Central memory CD8-positive, alpha-beta T cell (primary cell): Measurements from ENCODE around the gene CC2D2A.
"Not testable (repeated sequence)": the region's sequence is repeated elsewhere in the genome, so short reads cannot be mapped to it uniquely, and the experiment has no call there.

Experiments
- ATAC-seq: fragments of 150-1000 bp; cut with Tn5 transposase; replicated peaks from 2 replicates; pipeline ENCODE4 v1.10.0; 2022; ENCODE audit warnings: mild to moderate bottlenecking, moderate FRiP score, moderate number of reproducible peaks; ENCODE audit not compliant: poor library complexity, severe bottlenecking; ENCODE audit errors: extremely low read depth
- DNase-seq, 2 donors: peaks; one replicate each; pipeline ENCODE4 v3.0.0; 2021; ENCODE audit warnings: low spot score in 2 of 2
- H3K27ac Mint-ChIP-seq: one replicate; pipeline ENCODE4 v1.8.0; 2022; ENCODE audit warnings: low read depth, mild to moderate bottlenecking, moderate library complexity, mixed read lengths
- H3K27me3 Mint-ChIP-seq: one replicate; pipeline ENCODE4 v1.8.0; 2022; ENCODE audit warnings: mixed read lengths
- H3K36me3 Mint-ChIP-seq: one replicate; pipeline ENCODE4 v1.8.0; 2022; ENCODE audit warnings: mild to moderate bottlenecking, moderate library complexity, mixed read lengths; ENCODE audit not compliant: insufficient read depth
- H3K4me1 Mint-ChIP-seq: one replicate; pipeline ENCODE4 v1.8.0; 2022; ENCODE audit warnings: mixed read lengths
- H3K4me3 Mint-ChIP-seq: one replicate; pipeline ENCODE4 v1.8.0; 2022; ENCODE audit warnings: mild to moderate bottlenecking, moderate library complexity, mixed read lengths
- H3K9me3 Mint-ChIP-seq: one replicate; pipeline ENCODE4 v1.8.0; 2022; ENCODE audit warnings: mixed read lengths

CC2D2A gene

GRCh38 chr4:15502384-15502783 lies 32.7 kb downstream of the CC2D2A start:
- H3K27me3 Mint-ChIP-seq, result peaks cover 9% of the 10 kb centered on the region
- no peak for DNase-seq
- H3K4me3 Mint-ChIP-seq, result no peak overlapping the region
- peaks cover 3% of the 10 kb centered on the region for H3K36me3 Mint-ChIP-seq
- H3K9me3 Mint-ChIP-seq, result no peaks in the 10 kb centered on the region
- H3K4me1 Mint-ChIP-seq, result no peaks in the 10 kb centered on the region
- no peak for ATAC-seq
- H3K27ac Mint-ChIP-seq, result no peak overlapping the region

- no peaks in the 10 kb centered on the region for H3K27me3 Mint-ChIP-seq
- ATAC-seq (no peak), DNase-seq (no peak)
- no peaks in the 10 kb centered on the region for H3K9me3 Mint-ChIP-seq
- H3K27ac Mint-ChIP-seq, result no peak overlapping the region
- H3K4me3 Mint-ChIP-seq, result no peak overlapping the region
- H3K4me1 Mint-ChIP-seq, result no peaks in the 10 kb centered on the region
- H3K36me3 Mint-ChIP-seq, result peaks cover 3% of the 10 kb centered on the region
Measured at GRCh38 chr4:15504041-15504440, 34.4 kb downstream of the CC2D2A start.

GRCh38 chr4:15506464-15506863 lies 36.8 kb downstream of the CC2D2A start:
- H3K9me3 Mint-ChIP-seq, result no peaks in the 10 kb centered on the region
- no peaks in the 10 kb centered on the region for H3K4me1 Mint-ChIP-seq
- DNase-seq, result no peak
- H3K4me3 Mint-ChIP-seq, result no peak overlapping the region
- H3K36me3 Mint-ChIP-seq, result peaks cover 2% of the 10 kb centered on the region
- no peak for ATAC-seq
- no peaks in the 10 kb centered on the region for H3K27me3 Mint-ChIP-seq
- H3K27ac Mint-ChIP-seq, result no peak overlapping the region

- Mint-ChIP-seq H3K27me3 (no peaks in the 10 kb centered on the region), H3K9me3 (no peaks in the 10 kb centered on the region), H3K4me3 (no peak overlapping the region), H3K4me1 (no peaks in the 10 kb centered on the region), H3K36me3 (no peaks in the 10 kb centered on the region), H3K27ac (no peak overlapping the region)
- DNase-seq, result no peak
- ATAC-seq, result no peak
Measured at GRCh38 chr4:15507679-15508078, 38.0 kb downstream of the CC2D2A start.

GRCh38 chr4:15510961-15511360 lies 41.3 kb downstream of the CC2D2A start:
- H3K36me3 Mint-ChIP-seq, result peaks cover 3% of the 10 kb centered on the region
- ATAC-seq (no peak), DNase-seq (no peak)
- no peaks in the 10 kb centered on the region for H3K4me1 Mint-ChIP-seq
- no peak overlapping the region for H3K4me3 Mint-ChIP-seq
- no peak overlapping the region for H3K27ac Mint-ChIP-seq
- H3K27me3 Mint-ChIP-seq, result no peaks in the 10 kb centered on the region
- H3K9me3 Mint-ChIP-seq, result no peaks in the 10 kb centered on the region

- no peak overlapping the region for H3K27ac Mint-ChIP-seq
- DNase-seq (no peak), ATAC-seq (no peak)
- H3K36me3 Mint-ChIP-seq, result peaks cover 3% of the 10 kb centered on the region
- no peaks in the 10 kb centered on the region for H3K9me3 Mint-ChIP-seq
- H3K27me3 Mint-ChIP-seq, result no peaks in the 10 kb centered on the region
- H3K4me3 Mint-ChIP-seq, result no peak overlapping the region
- no peaks in the 10 kb centered on the region for H3K4me1 Mint-ChIP-seq
Measured at GRCh38 chr4:15513545-15513944, 43.9 kb downstream of the CC2D2A start.

GRCh38 chr4:15515106-15515505 lies 45.4 kb downstream of the CC2D2A start:
- no peak for ATAC-seq
- Mint-ChIP-seq H3K4me3 (no peak overlapping the region), H3K36me3 (peaks cover 3% of the 10 kb centered on the region), H3K4me1 (no peaks in the 10 kb centered on the region), H3K9me3 (peaks cover 5% of the 10 kb centered on the region), H3K27ac (no peak overlapping the region), H3K27me3 (no peaks in the 10 kb centered on the region)
- DNase-seq, result no peak

GRCh38 chr4:15516494-15516893 lies 46.8 kb downstream of the CC2D2A start:
- peaks cover 5% of the 10 kb centered on the region for H3K36me3 Mint-ChIP-seq
- peaks cover 5% of the 10 kb centered on the region for H3K9me3 Mint-ChIP-seq
- H3K4me1 Mint-ChIP-seq, result no peaks in the 10 kb centered on the region
- ATAC-seq (no peak), DNase-seq (no peak)
- no peak overlapping the region for H3K27ac Mint-ChIP-seq
- no peak overlapping the region for H3K4me3 Mint-ChIP-seq
- H3K27me3 Mint-ChIP-seq, result no peaks in the 10 kb centered on the region

GRCh38 chr4:15517681-15518080 lies 48.0 kb downstream of the CC2D2A start:
- H3K4me1 Mint-ChIP-seq, H3K27ac Mint-ChIP-seq, H3K4me3 Mint-ChIP-seq, H3K36me3 Mint-ChIP-seq, H3K27me3 Mint-ChIP-seq, ATAC-seq, H3K9me3 Mint-ChIP-seq, DNase-seq: not testable (repeated sequence)

GRCh38 chr4:15521442-15522039 lies 51.9 kb downstream of the CC2D2A start:
- H3K36me3 Mint-ChIP-seq, result peaks cover 3% of the 10 kb centered on the region
- ATAC-seq (no peak), DNase-seq (no peak)
- no peaks in the 10 kb centered on the region for H3K27me3 Mint-ChIP-seq
- H3K27ac Mint-ChIP-seq, result no peak overlapping the region
- no peaks in the 10 kb centered on the region for H3K4me1 Mint-ChIP-seq
- peaks cover 5% of the 10 kb centered on the region for H3K9me3 Mint-ChIP-seq
- no peak overlapping the region for H3K4me3 Mint-ChIP-seq

- Mint-ChIP-seq H3K4me1 (no peaks in the 10 kb centered on the region), H3K27me3 (no peaks in the 10 kb centered on the region), H3K9me3 (no peaks in the 10 kb centered on the region), H3K27ac (no peak overlapping the region), H3K36me3 (peaks cover 3% of the 10 kb centered on the region), H3K4me3 (no peak overlapping the region)
- DNase-seq, result no peak
- no peak for ATAC-seq
Measured at GRCh38 chr4:15525080-15525479, 55.4 kb downstream of the CC2D2A start.

GRCh38 chr4:15526924-15527592 lies 57.4 kb downstream of the CC2D2A start:
- no peak for ATAC-seq
- H3K27me3 Mint-ChIP-seq, result no peaks in the 10 kb centered on the region
- peaks cover 2% of the 10 kb centered on the region for H3K36me3 Mint-ChIP-seq
- no peaks in the 10 kb centered on the region for H3K9me3 Mint-ChIP-seq
- no peak for DNase-seq
- H3K4me1 Mint-ChIP-seq, result no peaks in the 10 kb centered on the region
- H3K27ac Mint-ChIP-seq, result no peak overlapping the region
- no peak overlapping the region for H3K4me3 Mint-ChIP-seq

GRCh38 chr4:15531792-15532191 lies 62.1 kb downstream of the CC2D2A start:
- ATAC-seq, result no peak
- H3K4me3 Mint-ChIP-seq, result no peak overlapping the region
- H3K27ac Mint-ChIP-seq, result no peak overlapping the region
- no peaks in the 10 kb centered on the region for H3K4me1 Mint-ChIP-seq
- H3K27me3 Mint-ChIP-seq, result no peaks in the 10 kb centered on the region
- no peaks in the 10 kb centered on the region for H3K9me3 Mint-ChIP-seq
- H3K36me3 Mint-ChIP-seq, result no peaks in the 10 kb centered on the region
- DNase-seq, result no peak
